Measurements from ENCODE around the gene NRP1.

The NRP1 gene

DNA sequence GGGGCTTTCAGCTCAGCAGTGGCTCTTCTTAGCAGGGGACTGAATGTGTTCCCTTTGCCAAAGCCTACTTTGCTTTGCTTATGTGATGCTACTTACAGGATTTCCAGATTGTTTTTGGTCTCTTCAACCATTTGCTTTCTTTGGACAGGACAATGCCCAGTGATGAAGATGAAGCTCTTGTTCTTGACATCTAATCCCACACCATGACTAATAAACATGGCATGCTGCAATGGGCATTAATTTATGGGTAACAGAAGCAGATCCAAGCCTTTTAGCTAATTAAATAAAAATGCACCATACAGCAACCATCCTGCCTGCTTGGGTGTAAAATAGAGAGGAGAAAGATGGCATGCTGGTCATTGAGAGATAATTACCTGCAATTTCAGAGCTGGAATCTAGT is 200.9 kb downstream of the NRP1 start:
- no peak for DNase-seq (ENCODE audit: extremely low read depth in 1 of 2, low read depth in 1 of 2)

DNA sequence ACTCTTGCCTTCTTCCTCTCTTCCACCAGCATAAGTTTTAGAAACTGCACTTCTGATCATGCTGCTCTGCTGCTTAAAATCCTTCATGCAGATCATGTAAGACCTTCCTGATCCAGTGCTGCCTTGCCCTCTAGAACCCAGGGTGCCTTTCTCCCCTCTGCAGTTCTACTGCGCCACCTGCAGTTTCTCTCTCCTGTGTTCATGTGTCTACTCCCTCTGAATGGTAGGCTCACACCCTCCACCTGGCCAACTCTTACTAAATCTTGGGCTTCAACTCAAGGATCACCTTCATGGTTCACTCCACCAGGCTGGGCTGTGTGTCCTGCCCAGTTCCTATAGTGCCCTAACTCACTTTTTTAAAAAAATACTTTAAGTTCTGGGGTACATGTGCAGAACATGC is 201.8 kb downstream of the NRP1 start:
- no peak for DNase-seq (ENCODE audit: extremely low read depth in 1 of 2, low read depth in 1 of 2)

DNA sequence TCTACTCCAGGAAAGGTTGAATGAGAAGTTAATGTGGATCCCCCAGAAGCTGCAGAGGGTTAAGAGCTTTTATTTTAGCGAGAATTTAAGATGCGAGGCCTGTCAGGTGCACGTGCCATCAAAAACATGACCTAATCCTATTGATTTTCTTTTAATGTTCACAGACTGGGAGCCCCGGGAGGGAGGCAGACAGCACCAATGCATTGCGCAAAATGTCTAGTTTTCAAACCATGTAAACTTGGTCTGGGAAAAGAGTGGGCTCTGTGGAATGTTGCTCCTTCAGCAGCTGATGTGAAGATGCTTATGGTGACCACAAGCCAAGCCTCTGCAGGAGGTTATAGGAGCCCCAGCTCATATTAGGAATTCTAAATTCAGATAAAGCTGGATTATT is 204.5 kb downstream of the NRP1 start:
- no peak for DNase-seq (ENCODE audit: extremely low read depth in 1 of 2, low read depth in 1 of 2)

DNA sequence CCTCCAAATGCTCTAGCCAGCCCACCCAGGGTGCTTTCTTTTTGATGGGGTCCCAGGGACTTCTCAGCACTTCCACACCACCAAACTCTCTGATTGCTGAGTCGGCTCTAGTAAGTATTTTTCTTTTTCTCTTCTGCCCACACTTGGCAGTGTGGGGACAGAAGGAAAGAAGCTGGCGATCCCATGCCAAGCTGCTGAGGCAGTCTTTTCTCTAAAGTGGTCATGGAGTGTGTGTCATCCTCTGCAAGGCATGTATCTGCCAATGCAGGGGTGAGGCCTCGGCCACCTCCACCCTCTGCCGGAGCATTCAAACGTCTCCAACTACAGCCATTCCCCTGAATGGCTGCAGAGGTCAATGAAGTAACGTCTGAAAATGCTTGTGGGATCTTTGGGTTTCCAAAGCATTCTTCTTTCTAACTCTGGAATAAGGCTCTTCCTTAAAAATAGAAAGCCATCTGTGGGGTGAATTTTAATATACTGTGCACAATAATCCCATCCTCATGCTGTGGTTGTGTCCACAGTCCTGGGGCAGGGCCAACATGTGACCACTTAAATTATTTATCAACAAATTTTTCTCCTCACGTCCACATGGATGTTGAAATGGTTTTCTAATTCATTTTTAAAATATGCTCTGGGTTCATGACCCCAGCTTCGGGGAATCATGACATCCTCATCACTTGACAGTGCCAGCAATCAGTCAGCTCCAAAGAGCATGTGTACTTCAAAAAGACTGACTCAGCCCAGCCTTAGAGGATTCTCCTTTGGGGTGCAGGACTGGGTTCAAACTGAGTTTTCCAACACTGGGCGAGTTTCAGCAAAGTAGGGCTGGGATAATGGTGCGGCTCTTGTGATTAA is 205.1 kb downstream of the NRP1 start:
- DNase-seq (ENCODE audit: extremely low read depth in 1 of 2, low read depth in 1 of 2): no peak

- no peak for DNase-seq (ENCODE audit: extremely low read depth in 1 of 2, low read depth in 1 of 2)
Observed at GRCh38 chr10:33127622-33128021, 206.8 kb downstream of the NRP1 start.
